GM19395 (cell line): ENCODE measurements around the gene KCNMA1.

Experiments
- ATAC-seq: cut with Tn5 transposase; IDR thresholded peaks from one replicate; pipeline ENCODE4 v1.9.1; 2021; ENCODE audit warnings: mild to moderate bottlenecking, moderate library complexity; ENCODE audit not compliant: unreplicated experiment

Gene KCNMA1

GRCh38 chr10:77201135-77202106 lies 436.2 kb downstream of the KCNMA1 start:
- no peak for ATAC-seq

GRCh38 chr10:77197544-77197943 lies 440.1 kb downstream of the KCNMA1 start:
- ATAC-seq = no peak

- ATAC-seq = no peak
Measured at GRCh38 chr10:77196614-77197013, 441.0 kb downstream of the KCNMA1 start.

- no peak for ATAC-seq
Measured at GRCh38 chr10:77195101-77195500, 442.5 kb downstream of the KCNMA1 start.

GRCh38 chr10:77193001-77193400 lies 444.6 kb downstream of the KCNMA1 start:
- ATAC-seq = no peak

GRCh38 chr10:77192402-77192801 lies 445.2 kb downstream of the KCNMA1 start:
- no peak for ATAC-seq

GRCh38 chr10:77191324-77192049 lies 446.1 kb downstream of the KCNMA1 start:
- no peak for ATAC-seq

- ATAC-seq = no peak
Measured at GRCh38 chr10:77190291-77190690, 447.3 kb downstream of the KCNMA1 start.

GRCh38 chr10:77189520-77189919 lies 448.1 kb downstream of the KCNMA1 start:
- no peak for ATAC-seq

- no peak for ATAC-seq
Measured at GRCh38 chr10:77189075-77189474, 448.5 kb downstream of the KCNMA1 start.

GRCh38 chr10:77188521-77188920 lies 449.1 kb downstream of the KCNMA1 start:
- ATAC-seq = no peak

GRCh38 chr10:77188000-77188395 lies 449.6 kb downstream of the KCNMA1 start:
- ATAC-seq = no peak

GRCh38 chr10:77187376-77187999 lies 450.1 kb downstream of the KCNMA1 start:
- no peak for ATAC-seq

GRCh38 chr10:77186936-77187335 lies 450.7 kb downstream of the KCNMA1 start:
- ATAC-seq = no peak

- no peak for ATAC-seq
Measured at GRCh38 chr10:77185696-77186095, 451.9 kb downstream of the KCNMA1 start.

- no peak for ATAC-seq
Measured at GRCh38 chr10:77182803-77183202, 454.8 kb downstream of the KCNMA1 start.

- no peak for ATAC-seq
Measured at GRCh38 chr10:77180794-77181193, 456.8 kb downstream of the KCNMA1 start.

GRCh38 chr10:77180104-77180503 lies 457.5 kb downstream of the KCNMA1 start:
- no peak for ATAC-seq

- ATAC-seq = no peak
Measured at GRCh38 chr10:77179015-77179695, 458.5 kb downstream of the KCNMA1 start.

- no peak for ATAC-seq
Measured at GRCh38 chr10:77177589-77177988, 460.0 kb downstream of the KCNMA1 start.

- ATAC-seq = no peak
Measured at GRCh38 chr10:77177161-77177560, 460.4 kb downstream of the KCNMA1 start.
